HG03575 (cell line): Measurements from ENCODE around the gene RIIAD1.
"Not testable (repeated sequence)": the region's sequence is repeated elsewhere in the genome, so short reads cannot be mapped to it uniquely, and the experiment has no call there.

Experiments
- ATAC-seq: cut with Tn5 transposase; IDR thresholded peaks from one replicate; pipeline ENCODE4 v1.9.1; 2021; ENCODE audit not compliant: unreplicated experiment, insufficient number of reproducible peaks, low FRiP score; ENCODE audit errors: extremely low read depth

RIIAD1 gene

GRCh38 chr1:151728151-151729054 lies 7.1 kb downstream of the RIIAD1 start:
- no peak for ATAC-seq

- ATAC-seq = no peak
Observed at GRCh38 chr1:151729157-151729965, 8.0 kb downstream of the RIIAD1 start.

- no peak for ATAC-seq
Observed at GRCh38 chr1:151729966-151730291, 8.6 kb downstream of the RIIAD1 start.

- ATAC-seq = no peak
Observed at GRCh38 chr1:151733126-151733525, 11.8 kb downstream of the RIIAD1 start.

- ATAC-seq = not testable (repeated sequence)
Observed at GRCh38 chr1:151733995-151734394, 12.7 kb downstream of the RIIAD1 start.

- ATAC-seq = no peak
Observed at GRCh38 chr1:151737026-151737425, 15.7 kb downstream of the RIIAD1 start.

- no peak for ATAC-seq
Observed at GRCh38 chr1:151737479-151737878, 16.2 kb downstream of the RIIAD1 start.

GRCh38 chr1:151739590-151740355 lies 18.5 kb downstream of the RIIAD1 start:
- ATAC-seq = no peak

- no peak for ATAC-seq
Observed at GRCh38 chr1:151741516-151741915, 20.2 kb downstream of the RIIAD1 start.

- ATAC-seq = no peak
Observed at GRCh38 chr1:151756291-151756690, 35.0 kb downstream of the RIIAD1 start.

- ATAC-seq = no peak
Observed at GRCh38 chr1:151759241-151759640, 37.9 kb downstream of the RIIAD1 start.

GRCh38 chr1:151760597-151761385 lies 39.5 kb downstream of the RIIAD1 start:
- ATAC-seq = no peak

GRCh38 chr1:151762941-151763921 lies 41.9 kb downstream of the RIIAD1 start, which contains the start of gene MRPL9:
Gene MRPL9 (minus strand): TSS chr1:151763496. CDS start chr1:151763479, 17 bp downstream.
- ATAC-seq = no peak

GRCh38 chr1:151763990-151764389 lies 42.7 kb downstream of the RIIAD1 start:
- no peak for ATAC-seq

GRCh38 chr1:151768351-151769066 lies 47.2 kb downstream of the RIIAD1 start:
- not testable (repeated sequence) for ATAC-seq

- ATAC-seq = not testable (repeated sequence)
Observed at GRCh38 chr1:151769270-151769669, 47.9 kb downstream of the RIIAD1 start.

- no peak for ATAC-seq
Observed at GRCh38 chr1:151773702-151774101, 52.4 kb downstream of the RIIAD1 start.
